Activated CD8-positive, alpha-beta T cell treated with anti-CD3 and anti-CD28 coated beads for 36 hours (primary cell): ENCODE data around the gene S100A12. TPM values are rescaled to one million over a fixed set of nuclear protein-coding genes. Genes with fewer than 3 reads are reported as not detected.

ENCODE experiments used
- ATAC-seq: fragments of 200-7000 bp; cut with Tn5 transposase; one replicate; pipeline ENCODE4 v1.10.0; 2021; ENCODE audit warnings: mild to moderate bottlenecking, moderate library complexity
- CTCF ChIA-PET: fragments of 350-600 bp; sonication (Branson Sonifier 250); formaldehyde crosslinking; loops from one replicate; lab custom pipeline; 2021; ENCODE audit warnings: antibody characterized with exemption; lab: Charles Lee
- POLR2A ChIA-PET: fragments of 350-600 bp; sonication (Branson Sonifier 250); formaldehyde crosslinking; loops from one replicate; lab custom pipeline; 2021; ENCODE audit warnings: antibody characterized with exemption; lab: Charles Lee
- DNase-seq: peaks from one replicate; pipeline ENCODE4 v3.0.0-alpha.2; 2020
- H3K27ac Mint-ChIP-seq: one replicate; pipeline ENCODE4 v1.8.0; 2021; ENCODE audit warnings: mild to moderate bottlenecking, mixed read lengths
- H3K27me3 Mint-ChIP-seq: one replicate; pipeline ENCODE4 v1.8.0; 2021; ENCODE audit warnings: mixed read lengths
- H3K36me3 Mint-ChIP-seq: one replicate; pipeline ENCODE4 v1.8.0; 2021; ENCODE audit warnings: low read depth, mixed read lengths
- H3K4me1 Mint-ChIP-seq: one replicate; pipeline ENCODE4 v1.8.0; 2021; ENCODE audit warnings: low read depth, mixed read lengths
- H3K4me3 Mint-ChIP-seq: one replicate; pipeline ENCODE4 v1.8.0; 2021; ENCODE audit warnings: mild to moderate bottlenecking, moderate library complexity, mixed read lengths
- H3K9me3 Mint-ChIP-seq: one replicate; pipeline ENCODE4 v1.8.0; 2021; ENCODE audit warnings: mixed read lengths
- intact Hi-C: fragments of 100-400 bp; cut with micrococcal nuclease; formaldehyde crosslinking; loops from one replicate; pipeline ENCODE4 v1.10.0; 2022
- total RNA-seq, 2 experiments: library from RNA; stranded (reverse); gene quantifications; one replicate each; pipeline ENCODE4 v1.2.3, GENCODE V29; 2021
- TF ChIP-seq, protein P1 (sequence below): fragments of 200-600 bp; IDR thresholded peaks from one replicate; pipeline ENCODE4 v1.8.0; 2022; ENCODE audit warnings: antibody characterized with exemption, mild to moderate bottlenecking

The S100A12 gene
- total RNA-seq, 2 experiments from 2014 or later: not detected

DNA sequence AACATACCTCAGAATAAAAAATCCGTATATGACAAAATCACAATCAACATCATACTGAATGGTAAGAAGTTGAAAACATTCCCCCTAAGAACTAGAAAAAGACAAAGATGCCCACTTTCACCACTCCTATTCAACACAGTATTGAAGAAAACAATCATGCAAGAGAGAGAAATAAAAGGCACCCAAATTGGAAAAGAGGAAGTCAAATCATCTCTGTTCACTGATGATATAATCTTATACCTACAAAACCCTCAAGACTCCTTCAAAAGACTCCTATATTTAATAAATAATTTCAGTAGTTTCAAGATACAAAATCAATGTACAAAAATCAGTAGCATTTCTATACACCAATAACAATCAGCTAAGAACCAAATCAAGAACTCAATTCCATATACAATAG is 41.5 kb downstream of the S100A12 start:
- TF ChIP-seq, protein P1, sequence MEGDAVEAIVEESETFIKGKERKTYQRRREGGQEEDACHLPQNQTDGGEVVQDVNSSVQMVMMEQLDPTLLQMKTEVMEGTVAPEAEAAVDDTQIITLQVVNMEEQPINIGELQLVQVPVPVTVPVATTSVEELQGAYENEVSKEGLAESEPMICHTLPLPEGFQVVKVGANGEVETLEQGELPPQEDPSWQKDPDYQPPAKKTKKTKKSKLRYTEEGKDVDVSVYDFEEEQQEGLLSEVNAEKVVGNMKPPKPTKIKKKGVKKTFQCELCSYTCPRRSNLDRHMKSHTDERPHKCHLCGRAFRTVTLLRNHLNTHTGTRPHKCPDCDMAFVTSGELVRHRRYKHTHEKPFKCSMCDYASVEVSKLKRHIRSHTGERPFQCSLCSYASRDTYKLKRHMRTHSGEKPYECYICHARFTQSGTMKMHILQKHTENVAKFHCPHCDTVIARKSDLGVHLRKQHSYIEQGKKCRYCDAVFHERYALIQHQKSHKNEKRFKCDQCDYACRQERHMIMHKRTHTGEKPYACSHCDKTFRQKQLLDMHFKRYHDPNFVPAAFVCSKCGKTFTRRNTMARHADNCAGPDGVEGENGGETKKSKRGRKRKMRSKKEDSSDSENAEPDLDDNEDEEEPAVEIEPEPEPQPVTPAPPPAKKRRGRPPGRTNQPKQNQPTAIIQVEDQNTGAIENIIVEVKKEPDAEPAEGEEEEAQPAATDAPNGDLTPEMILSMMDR: no peak
- CTCF ChIA-PET: no interaction called here
- DNase-seq (no peak), ATAC-seq (no peak)
- Mint-ChIP-seq H3K4me3 (no peak overlapping the region), H3K27ac (no peak overlapping the region), H3K27me3 (peaks cover 4% of the 10 kb centered on the region), H3K9me3 (peaks cover 4% of the 10 kb centered on the region), H3K36me3 (no peaks in the 10 kb centered on the region), H3K4me1 (no peaks in the 10 kb centered on the region)
- POLR2A ChIA-PET: no interaction called here
- intact Hi-C loops: no loop called here

DNA sequence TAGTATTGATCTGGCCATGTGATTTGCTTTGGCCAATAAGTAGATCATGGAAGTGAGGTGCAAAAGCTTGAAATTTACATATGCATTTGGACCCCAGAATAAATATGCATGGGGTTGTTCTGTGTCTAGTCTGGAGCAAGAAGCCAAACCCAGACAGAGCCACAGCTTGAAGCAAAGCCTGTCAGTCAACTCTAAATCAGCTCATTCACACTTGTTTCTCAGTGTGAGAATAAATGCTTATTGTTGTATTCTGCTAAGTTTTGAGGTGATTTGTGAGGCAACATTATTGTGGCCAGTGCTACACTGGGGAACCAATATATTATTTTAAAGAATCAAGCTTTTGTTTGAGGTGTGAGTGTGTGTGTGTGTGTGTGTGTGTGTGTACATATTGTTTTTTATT is 50.5 kb downstream of the S100A12 start:
- peaks cover 4% of the 10 kb centered on the region for H3K27me3 Mint-ChIP-seq
- ATAC-seq (no peak), DNase-seq (no peak)
- intact Hi-C loops: no loop called here
- H3K27ac Mint-ChIP-seq: no peak overlapping the region
- H3K4me1 Mint-ChIP-seq: no peaks in the 10 kb centered on the region
- CTCF ChIA-PET: interaction anchor here (1.2 kb wide), 1 partner anchor 28 kb away, joined by 4 read pairs; no protein-coding TSS in a partner anchor
- TF ChIP-seq, protein P1: no peak
- no peaks in the 10 kb centered on the region for H3K36me3 Mint-ChIP-seq
- H3K9me3 Mint-ChIP-seq: peaks cover 11% of the 10 kb centered on the region
- no peak overlapping the region for H3K4me3 Mint-ChIP-seq
- POLR2A ChIA-PET: no interaction called here

Other genes with a start within 250 kb of the S100A12 start
- gene SPRR2G, start 224.7 kb downstream of the S100A12 start, total RNA-seq: not detected
- not detected for gene LELP1, start 172.2 kb downstream of the S100A12 start, total RNA-seq
- gene PRR9, start 158.0 kb downstream of the S100A12 start, total RNA-seq: not detected
- gene LORICRIN, start 115.9 kb downstream of the S100A12 start, total RNA-seq: not detected
- not detected for gene PGLYRP3, start 62.7 kb downstream of the S100A12 start, total RNA-seq
- gene PGLYRP4, start 26.8 kb downstream of the S100A12 start, total RNA-seq: not detected
- gene S100A9, start 17.8 kb downstream of the S100A12 start, total RNA-seq: not detected
- not detected for gene S100A8, start 15.5 kb upstream of the S100A12 start, total RNA-seq
- gene S100A7A, start 40.9 kb upstream of the S100A12 start, total RNA-seq: not detected
- not detected for gene S100A7, start 85.0 kb upstream of the S100A12 start, total RNA-seq
- gene S100A6, start 160.4 kb upstream of the S100A12 start, total RNA-seq: 100 to 1,000 TPM; 200 to 211 TPM
- 1 to 10 TPM; 1.1 to 1.2 TPM for gene S100A5, start 165.3 kb upstream of the S100A12 start, total RNA-seq
- gene S100A4, start 170.2 kb upstream of the S100A12 start, total RNA-seq: 100 to 1,000 TPM; 109 to 118 TPM
- not detected for gene S100A3, start 173.6 kb upstream of the S100A12 start, total RNA-seq
- under 1 TPM in 1 of 2 experiments, not detected in 1; 0.50 TPM for gene S100A2, start 190.2 kb upstream of the S100A12 start, total RNA-seq
- not detected for gene S100A16, start 237.5 kb upstream of the S100A12 start, total RNA-seq
- gene S100A14, start 240.7 kb upstream of the S100A12 start, total RNA-seq: not detected